NT2/D1 (cell line): ENCODE data around the gene SUPT7L.

Experiments used
- SUZ12 ChIP-seq: IDR thresholded peaks from 2 replicates; pipeline ENCODE4 v1.6.1; 2011; ENCODE audit not compliant: insufficient read length, insufficient read depth; ENCODE audit errors: extremely low read depth
- YY1 ChIP-seq: IDR thresholded peaks from 2 replicates; pipeline ENCODE4 v1.6.1; 2011; ENCODE audit not compliant: insufficient read length, insufficient read depth
- ZNF274 ChIP-seq: IDR thresholded peaks from 2 replicates; pipeline ENCODE4 v1.6.1; 2011; ENCODE audit warnings: mild to moderate bottlenecking, low read depth, low read length

DNA sequence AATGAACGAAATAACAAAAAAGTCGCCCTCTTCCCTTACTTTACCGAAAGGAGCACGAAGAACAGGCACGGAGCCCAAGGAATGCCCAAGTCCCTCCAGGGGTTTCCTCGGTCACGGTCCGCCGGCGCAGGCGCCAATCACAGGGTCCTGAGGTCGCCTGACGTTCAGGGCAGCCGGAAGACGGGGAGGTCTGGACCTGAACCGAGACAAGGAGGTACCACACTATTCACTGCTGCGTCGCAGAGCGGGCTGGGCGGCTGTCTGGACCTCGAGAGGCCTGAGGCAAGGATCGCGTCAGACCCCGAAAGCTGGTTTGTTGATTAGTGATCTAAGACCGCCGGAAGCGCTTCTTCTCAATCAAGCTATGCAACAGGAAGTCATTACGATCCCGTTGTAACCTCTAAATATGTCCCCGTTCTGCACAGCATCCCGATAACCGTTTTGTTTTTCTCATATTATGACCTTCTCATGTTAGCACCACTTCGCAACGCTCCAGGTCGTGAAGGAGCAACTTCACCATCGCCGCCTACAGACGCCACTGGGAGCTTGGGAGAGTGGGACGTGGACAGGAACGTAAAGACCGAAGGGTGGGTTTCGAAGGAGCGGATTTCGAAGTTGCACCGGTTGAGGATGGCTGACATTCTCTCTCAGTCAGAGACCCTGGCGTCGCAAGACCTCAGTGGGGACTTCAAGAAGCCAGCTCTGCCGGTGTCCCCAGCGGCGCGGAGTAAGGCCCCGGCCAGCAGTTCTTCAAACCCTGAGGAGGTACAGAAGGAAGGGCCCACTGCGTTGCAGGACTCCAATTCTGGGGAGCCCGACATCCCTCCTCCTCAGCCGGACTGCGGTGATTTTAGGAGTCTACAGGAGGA lies at the start of gene SUPT7L, which contains the start of gene SLC4A1AP:
- TF ChIP-seq YY1 (peak; percentile 65), ZNF274 (no peak), SUZ12 (no peak)
